ENCODE results near the gene PLEKHG5. TPM values are rescaled to one million over a fixed set of nuclear protein-coding genes. Genes with fewer than 3 reads are reported as not detected.
A peak's percentile ranks its signal among the peaks of the same experiment; 100 is the strongest.

The PLEKHG5 gene
- total and polyA plus RNA-seq, 10 of the 15 experiments (the other 5 are each of a cell fraction or from before 2014, with no cell fraction given), result 0.04 to 1.1 (median 0.18) TPM; not detected in 1

- no peak for TF ChIP-seq SMAD1 (IDR thresholded peaks at IDR 0.05; ENCODE audit: low read depth, partially characterized antibody)
- no peak overlapping the region for H3K4me3 ChIP-seq
- POLR2A ChIA-PET, result interaction anchor here (0.6 to 1.1 kb wide), 3 partner anchors 14 to 59 kb away, joined by 3 to 4 read pairs (median 3); no protein-coding TSS in a partner anchor
- 37% methylated on average over 4 of the region's 4 CpGs for WGBS (ENCODE audit: insufficient coverage, insufficient replicate concordance, low lambda C conversion rate, missing lambda C conversion rate)
- H3K36me3 ChIP-seq (ENCODE audit: control insufficient read depth in 2 of 2, insufficient read depth in 2 of 2, low read length in 1 of 2), result no peaks in the 10 kb centered on the region
- H3K79me2 ChIP-seq (ENCODE audit: control insufficient read depth, insufficient read depth, low read length), result no peaks in the 10 kb centered on the region
- DNase-seq (ENCODE audit: low read depth, low spot score) (no peak), ATAC-seq (no peak), FAIRE-seq (no peak)
- intact Hi-C loops (cut with micrococcal nuclease; ENCODE audit: unreplicated experiment) (no loop called here), in situ Hi-C loops (cut with MboI) (no loop called here)
- CTCF ChIA-PET, result interaction anchor here (2.6 to 10.9 kb wide), 2 partner anchors 15 to 19 kb away, joined by 10 to 137 read pairs; no protein-coding TSS in a partner anchor
- H3K4me2 ChIP-seq (ENCODE audit: control insufficient read depth, insufficient read depth), result no peak overlapping the region
- H3K9me3 ChIP-seq (replicated peaks; ENCODE audit: control insufficient read depth, insufficient read depth, low read length), result no peaks in the 10 kb centered on the region
- RAD21 ChIA-PET (ENCODE audit: unreplicated experiment), result interaction anchor here (3.9 kb wide), 1 partner anchor 17 kb away, joined by 44 read pairs; no protein-coding TSS in a partner anchor
- no peak overlapping the region for H2AFZ ChIP-seq (ENCODE audit: control insufficient read depth, low read depth, low read length)
- H4K20me1 ChIP-seq (ENCODE audit: control insufficient read depth, insufficient read depth), result no peaks in the 10 kb centered on the region; the same call in 1 of the 2 replicates
- no peak overlapping the region for H3K27ac ChIP-seq (ENCODE audit: control insufficient read depth, insufficient read depth)
- no TSS peak for BruUV-seq (replicated peaks)
- SMC1A ChIA-PET (ENCODE audit: uncharacterized antibody, unreplicated experiment), result no interaction called here
- no peak overlapping the region for H3K9ac ChIP-seq (ENCODE audit: control insufficient read depth, insufficient read depth, low read length)
- H3K4me1 ChIP-seq (ENCODE audit: control insufficient read depth, insufficient read depth, low read length), result peaks cover 4% of the 10 kb centered on the region; the same call in 1 of the 2 replicates
- H3K27me3 ChIP-seq (replicated peaks in 1 of 2; ENCODE audit: control insufficient read depth in 2 of 2, insufficient read depth in 2 of 2, low read length in 1 of 2), result peaks cover 22% of the 10 kb centered on the region in 2 experiments; a peak in 3 of 4 replicates
Measured at GRCh38 chr1:6421266-6421665, 70.2 kb downstream of the PLEKHG5 start.

DNA sequence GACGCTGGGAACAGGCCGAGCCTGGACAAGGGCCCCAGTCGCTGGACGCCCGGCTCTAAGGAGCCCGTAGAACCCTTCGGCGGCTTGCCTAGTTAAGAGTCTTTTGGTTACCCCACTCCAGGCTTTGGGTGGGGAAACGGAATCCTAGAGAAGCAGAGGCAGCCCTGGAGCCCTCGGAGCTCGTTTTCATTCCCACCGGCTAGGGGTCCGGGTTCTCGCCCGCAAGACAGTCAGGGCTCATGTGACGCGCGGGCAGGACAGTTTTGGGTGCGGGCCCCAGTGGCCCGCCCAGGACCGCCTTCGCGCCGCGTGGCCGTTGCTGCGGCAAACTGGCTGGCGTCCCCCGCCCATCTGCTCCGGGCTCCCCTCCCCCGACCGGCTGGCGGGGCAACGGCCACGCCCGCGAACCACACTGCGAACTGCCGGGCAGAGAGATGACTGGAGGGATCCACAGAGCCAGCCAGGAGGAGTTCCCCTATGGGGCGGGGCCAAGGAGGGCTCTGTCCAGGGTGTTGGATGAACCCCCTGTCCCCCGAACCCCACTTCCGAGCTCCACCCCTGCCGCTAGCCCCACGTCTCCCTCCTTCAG is 70.9 kb downstream of the PLEKHG5 start:
- no TSS peak for BruUV-seq (replicated peaks)
- 36% methylated on average over 24 of the region's 44 CpGs for WGBS (ENCODE audit: insufficient coverage, insufficient replicate concordance, low lambda C conversion rate, missing lambda C conversion rate)
- no peak for FAIRE-seq

More for the DNA sequence above, 70.9 kb downstream of the PLEKHG5 start:
- in situ Hi-C loops (cut with MboI), result no loop called here
- TF ChIP-seq HDGF (IDR thresholded peaks at IDR 0.05), result no peak
- ChIA-PET POLR2A (interaction anchor here (0.6 kb wide), 1 partner anchor 60 kb away, joined by 3 read pairs; no protein-coding TSS in a partner anchor), SMC1A (ENCODE audit: uncharacterized antibody, unreplicated experiment) (no interaction called here), RAD21 (ENCODE audit: unreplicated experiment) (interaction anchor here (3.9 kb wide), 1 partner anchor 18 kb away, joined by 44 read pairs; no protein-coding TSS in a partner anchor), CTCF (interaction anchor here (10.9 kb wide), 1 partner anchor 20 kb away, joined by 137 read pairs; no protein-coding TSS in a partner anchor)
- no peaks in the 10 kb centered on the region; the same call in 1 of the 2 replicates for H4K20me1 ChIP-seq (ENCODE audit: control insufficient read depth, insufficient read depth)
- no peak overlapping the region for H3K4me2 ChIP-seq (ENCODE audit: control insufficient read depth, insufficient read depth)
- no peak overlapping the region for H3K27ac ChIP-seq (ENCODE audit: control insufficient read depth, insufficient read depth)
- intact Hi-C loops (cut with micrococcal nuclease; ENCODE audit: unreplicated experiment), result no loop called here
- peaks cover 21 to 22% of the 10 kb centered on the region in 2 experiments; a peak in 3 of 4 replicates for H3K27me3 ChIP-seq (replicated peaks in 1 of 2; ENCODE audit: control insufficient read depth in 2 of 2, insufficient read depth in 2 of 2, low read length in 1 of 2)
- no peak overlapping the region for H3K9ac ChIP-seq (ENCODE audit: control insufficient read depth, insufficient read depth, low read length)
- H3K79me2 ChIP-seq (ENCODE audit: control insufficient read depth, insufficient read depth, low read length), result no peaks in the 10 kb centered on the region
- peak; percentile 33 for ATAC-seq
- H3K36me3 ChIP-seq (ENCODE audit: control insufficient read depth in 2 of 2, insufficient read depth in 2 of 2, low read length in 1 of 2), result no peaks in the 10 kb centered on the region
- H2AFZ ChIP-seq (ENCODE audit: control insufficient read depth, low read depth, low read length), result no peak overlapping the region
- no peak overlapping the region for H3K4me3 ChIP-seq
- no peak for DNase-seq (ENCODE audit: low read depth, low spot score)
- H3K9me3 ChIP-seq (replicated peaks; ENCODE audit: control insufficient read depth, insufficient read depth, low read length), result no peaks in the 10 kb centered on the region
- H3K4me1 ChIP-seq (ENCODE audit: control insufficient read depth, insufficient read depth, low read length), result peaks cover 4% of the 10 kb centered on the region; the same call in 1 of the 2 replicates

Data from GM12878 (cell line).